Lung (tissue), 12 donors: ENCODE results near the gene CRTC1. TPM values are rescaled to one million over a fixed set of nuclear protein-coding genes. Genes with fewer than 3 reads are reported as not detected.

Source experiments
- ATAC-seq: fragments of 200-7000 bp; cut with Tn5 transposase; one replicate; pipeline ENCODE4 v1.9.1; 2020; ENCODE audit warnings: moderate number of reproducible peaks; ENCODE audit not compliant: insufficient read depth, low FRiP score
- DNase-seq, 3 donors: peaks; one replicate each; pipeline ENCODE4 v3.0.0-alpha.2; 2013 to 2017
- H3K27ac ChIP-seq, 2 donors: one replicate each; pipeline ENCODE4 v1.5.1; 2013; ENCODE audit warnings: mild to moderate bottlenecking in 2 of 2, moderate library complexity in 2 of 2, control low read depth in 1 of 2, inconsistent platforms in 1 of 2, low read depth in 1 of 2, low read length in 1 of 2
- H3K27me3 ChIP-seq, 3 donors: one replicate each; pipeline ENCODE4 v1.5.1; 2013; ENCODE audit warnings: low read length in 2 of 3; ENCODE audit not compliant: control insufficient read depth in 3 of 3, insufficient read depth in 3 of 3
- H3K36me3 ChIP-seq, 4 donors: one replicate each; pipeline ENCODE4 v1.5.1; 2013; ENCODE audit warnings: low read length in 4 of 4, mild to moderate bottlenecking in 1 of 4, moderate library complexity in 1 of 4; ENCODE audit not compliant: control insufficient read depth in 4 of 4, insufficient read depth in 4 of 4
- H3K4me1 ChIP-seq, 5 donors: one replicate each; pipeline ENCODE4 v1.5.1; 2013; ENCODE audit warnings: low read length in 5 of 5, mild to moderate bottlenecking in 2 of 5, moderate library complexity in 1 of 5; ENCODE audit not compliant: control insufficient read depth in 5 of 5, insufficient read depth in 5 of 5
- H3K4me3 ChIP-seq: one replicate; pipeline ENCODE4 v1.5.1; 2013; ENCODE audit warnings: mild to moderate bottlenecking, control low read depth, moderate library complexity
- H3K9ac ChIP-seq, 2 donors: one replicate each; pipeline ENCODE4 v1.5.1; 2013; ENCODE audit warnings: low read length in 2 of 2, control low read depth in 1 of 2; ENCODE audit not compliant: insufficient read depth in 1 of 2
- H3K9me3 ChIP-seq, 4 donors: one replicate each; pipeline ENCODE4 v1.5.1; 2013; ENCODE audit warnings: low read length in 3 of 4, mild to moderate bottlenecking in 1 of 4, moderate library complexity in 1 of 4; ENCODE audit not compliant: control insufficient read depth in 4 of 4, insufficient read depth in 3 of 4
- CTCF ChIP-seq: IDR thresholded peaks from 2 replicates; pipeline ENCODE4 v1.5.1; 2012; ENCODE audit warnings: mild to moderate bottlenecking; ENCODE audit errors: control extremely low read depth, extremely low read depth
- WGBS, 2 donors: extraction: QIAGEN DNeasy Blood & Tissue Kit; methylation state at CpG; one replicate each; pipeline ENCODE4 v1.1.7; 2013; 5-methylcytosine and 5-hydroxymethylcytosine counted together
- polyA plus RNA-seq, 2 donors: library from polyadenylated mRNA; stranded (reverse); fragments of 200-250 nt; gene quantifications; one replicate each; pipeline ENCODE4 v1.2.1, GENCODE V29; 2013
- total RNA-seq, 2 donors: library from RNA; depleted of rRNA in 1 of 2; stranded (reverse); fragments of >200 nt in 1 of 2; gene quantifications; one replicate each; pipeline ENCODE4 v1.2.1, GENCODE V29; 2014 to 2021
- donor health status: control.
- donor health status: control.
- donor health status: Bipolar disorder and iron deficiency.
- donor health status: healthy.
- donor health status: DM: yes; HTN: yes; CAD: no.

Gene CRTC1
- total and polyA plus RNA-seq, 4 donors, result 4.2 to 16.0 (median 7.3) TPM

- Histone ChIP-seq H3K36me3 (no peaks in the 10 kb centered on the region), H3K4me3 (no peak overlapping the region), H3K9me3 (no peaks in the 10 kb centered on the region), H3K27ac (no peak overlapping the region), H3K4me1 (peaks cover 0 to 9% (median 5%) of the 10 kb centered on the region in 5 donors), H3K27me3 (no peaks in the 10 kb centered on the region), H3K9ac (no peak overlapping the region)
- no peak for TF ChIP-seq CTCF
- ATAC-seq, result no peak
- DNase-seq, result no peak
- WGBS, 2 donors, result 96 to 97% methylated on average over 17 to 18 of the region's 18 CpGs
Measured at GRCh38 chr19:18729933-18730530, 46.6 kb downstream of the CRTC1 start.

DNA sequence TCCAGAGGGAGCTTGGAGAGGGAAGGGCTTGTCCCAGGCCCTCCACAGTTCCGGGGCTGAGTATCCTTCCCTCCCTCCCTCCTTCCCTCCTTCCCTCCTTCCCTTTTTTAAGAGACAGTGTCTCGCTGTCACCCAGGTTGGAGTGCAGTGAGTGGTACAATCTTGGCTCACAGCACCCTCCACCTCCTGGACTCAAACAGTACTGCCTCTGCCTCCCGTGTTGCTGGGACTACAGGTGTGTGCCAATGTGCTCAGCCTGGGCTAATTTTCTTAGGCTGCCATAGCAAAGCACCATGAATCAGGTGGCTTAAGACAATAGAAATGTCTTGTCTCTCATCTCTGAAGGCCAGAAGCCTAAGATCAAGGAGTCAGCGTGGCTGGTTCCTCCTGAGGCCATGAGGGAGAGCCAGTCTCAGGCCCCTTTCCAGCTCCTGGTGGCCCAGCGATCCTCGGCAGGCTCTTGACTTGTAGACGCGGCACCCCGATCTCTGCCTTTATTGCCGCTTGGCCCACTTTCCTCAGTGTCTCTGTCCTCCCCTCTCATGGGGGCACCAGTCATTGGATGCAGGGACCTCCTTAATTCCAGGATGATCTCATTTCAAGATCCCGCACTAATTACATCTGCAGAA is 47.5 kb downstream of the CRTC1 start:
- no peak for DNase-seq
- Histone ChIP-seq H3K27ac (no peak overlapping the region), H3K9me3 (no peaks in the 10 kb centered on the region), H3K9ac (no peak overlapping the region), H3K4me3 (no peak overlapping the region), H3K4me1 (peaks cover 0 to 9% (median 5%) of the 10 kb centered on the region in 5 donors), H3K36me3 (no peaks in the 10 kb centered on the region), H3K27me3 (no peaks in the 10 kb centered on the region)
- WGBS, 2 donors, result 96 to 97% methylated on average over 11 of the region's 11 CpGs
- ATAC-seq, result no peak
- no peak for TF ChIP-seq CTCF

- no peak overlapping the region for H3K4me3 ChIP-seq
- no peak for TF ChIP-seq CTCF
- WGBS, 2 donors, result 55 to 60% methylated on average over 15 of the region's 15 CpGs
- no peak overlapping the region for H3K9ac ChIP-seq
- H3K27ac ChIP-seq, result no peak overlapping the region
- no peaks in the 10 kb centered on the region for H3K36me3 ChIP-seq
- no peaks in the 10 kb centered on the region for H3K9me3 ChIP-seq
- no peaks in the 10 kb centered on the region for H3K27me3 ChIP-seq
- peaks cover 0 to 12% (median 5%) of the 10 kb centered on the region in 5 donors for H3K4me1 ChIP-seq
- DNase-seq (no peak), ATAC-seq (no peak)
Measured at GRCh38 chr19:18731562-18732008, 48.1 kb downstream of the CRTC1 start.
